NCI-H146 treated with DMSO at 0.1 percent for 48 hours (cell line): ENCODE results near the gene NOTCH1.

Experiments
- DNase-seq: peaks from one replicate; lab custom pipeline; 2025; ENCODE audit not compliant: unreplicated experiment; lab: John Stamatoyannopoulos, UW

Gene NOTCH1

DNA sequence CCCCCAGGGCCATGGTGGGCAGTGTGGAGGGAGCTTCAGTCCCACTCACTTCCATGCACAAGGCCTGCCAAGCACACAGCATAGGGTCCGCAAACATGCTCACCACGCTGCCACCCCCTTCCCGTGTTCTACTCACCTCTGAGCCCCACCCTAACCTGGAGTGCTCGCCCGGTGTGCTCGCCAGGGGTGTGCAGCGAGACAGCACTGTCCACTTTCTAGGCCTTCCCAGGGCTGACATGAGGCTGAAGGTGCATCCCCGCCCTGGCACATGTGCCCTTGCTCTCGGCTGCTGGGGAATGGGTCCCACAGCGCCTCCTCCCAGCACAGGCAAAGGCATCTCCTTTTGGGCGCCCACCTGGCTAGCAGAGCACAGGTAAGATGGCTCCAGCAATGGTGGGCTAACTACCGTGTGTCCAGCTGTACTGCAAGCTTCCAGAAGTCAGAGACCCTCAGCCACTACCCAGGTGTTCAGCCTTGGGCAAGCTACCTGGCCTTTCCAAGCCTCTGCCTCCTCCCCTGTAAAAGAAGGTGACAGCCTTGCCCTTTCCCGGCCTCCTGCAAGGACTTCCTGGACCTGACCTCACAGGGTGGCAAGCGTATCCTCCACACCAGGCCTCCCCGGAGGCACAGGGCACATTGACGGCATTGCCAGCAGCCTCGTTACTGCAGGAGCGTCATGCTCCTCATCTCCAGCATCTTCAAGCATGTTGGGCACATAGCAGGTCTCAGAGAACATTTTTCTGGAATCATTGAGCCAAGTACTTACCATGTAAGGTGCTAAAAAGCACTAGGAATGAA is 58.8 kb downstream of the NOTCH1 start:
- DNase-seq, result no peak

GRCh38 chr9:136486131-136486530 is 59.7 kb downstream of the NOTCH1 start:
- DNase-seq, result no peak

DNA sequence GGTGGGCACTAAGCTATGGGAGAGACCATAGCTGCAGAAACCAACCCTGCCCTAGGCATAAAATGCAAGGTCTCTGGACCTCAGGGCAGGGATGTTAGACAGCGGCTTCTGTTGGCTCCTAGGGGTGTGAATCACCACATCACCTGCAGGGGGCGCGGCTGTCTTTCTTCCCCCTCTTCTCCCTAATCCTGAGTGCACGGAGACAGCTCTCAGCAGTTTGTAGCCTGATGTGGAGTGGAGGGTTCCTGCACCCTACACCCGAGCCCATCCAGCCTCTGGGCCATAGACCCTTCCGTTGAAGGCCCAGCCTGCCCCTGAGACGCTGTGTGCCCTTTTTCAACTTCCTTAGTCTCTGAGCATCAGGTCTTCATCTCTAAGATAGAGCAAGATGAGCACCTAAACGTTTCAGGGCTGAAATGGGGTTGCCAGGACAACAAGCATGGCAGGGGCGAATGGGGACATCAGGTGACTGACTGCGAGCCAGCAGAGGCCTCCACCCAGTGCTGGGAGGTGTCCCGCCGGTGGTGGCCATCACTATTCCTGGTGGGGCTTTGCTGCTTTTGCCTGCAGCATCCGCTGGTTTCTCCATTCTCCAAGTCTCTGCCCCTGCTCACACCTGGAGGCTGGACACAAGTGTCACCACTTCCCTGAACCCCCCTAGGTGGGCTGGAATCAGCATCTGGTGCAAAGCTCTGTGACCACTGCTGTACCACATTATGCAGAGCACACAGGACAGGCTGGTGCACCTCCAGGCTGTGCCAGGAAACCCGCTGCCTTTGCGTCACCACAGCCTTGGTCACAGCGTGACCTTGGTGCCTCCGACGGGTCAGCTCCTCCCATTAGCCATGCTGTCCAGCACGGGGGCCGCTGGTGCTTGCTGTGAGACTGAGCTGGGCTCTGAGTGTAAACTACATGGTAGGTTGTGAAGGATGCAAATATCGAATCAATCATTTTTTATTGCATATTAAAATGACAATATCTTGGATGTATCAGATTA is 60.5 kb downstream of the NOTCH1 start:
- DNase-seq, result peak; percentile 54

- DNase-seq, result peak; percentile 5
Measured at GRCh38 chr9:136484153-136485048, 61.4 kb downstream of the NOTCH1 start.

DNA sequence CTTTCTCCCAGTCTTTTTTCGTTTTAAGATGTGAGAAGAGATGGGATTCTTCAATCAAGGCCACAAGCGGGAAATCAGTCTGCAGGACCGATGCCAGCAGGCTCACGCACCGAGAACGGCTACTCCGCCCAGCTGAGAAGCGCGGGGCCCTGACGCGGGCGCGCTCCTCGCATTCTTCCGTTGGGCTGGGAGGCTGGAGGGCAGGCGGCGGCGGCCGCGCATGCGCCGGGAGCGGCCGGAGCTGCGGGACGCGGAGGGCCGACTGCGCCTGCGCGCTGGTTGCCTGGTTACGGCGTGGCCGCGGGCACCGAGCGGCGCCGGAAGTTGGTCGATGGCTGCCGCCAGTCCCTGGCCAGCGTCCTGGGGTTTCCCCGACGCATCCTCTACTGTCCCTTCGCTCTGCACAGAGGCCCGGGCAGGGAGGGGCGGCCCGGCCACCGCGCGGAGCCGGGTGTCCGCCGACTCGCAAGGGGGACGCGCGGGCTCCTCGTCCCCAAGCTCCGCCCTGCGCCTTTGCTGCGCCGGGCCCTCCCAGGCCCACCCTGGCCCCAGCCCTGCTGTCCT is 62.2 kb downstream of the NOTCH1 start:
- peak; percentile 54 for DNase-seq

GRCh38 chr9:136482793-136483588 is 62.9 kb downstream of the NOTCH1 start, which contains the start of gene SEC16A:
Gene SEC16A (minus strand): TSS chr9:136483040. CDS start chr9:136477615, 5,425 bp downstream.
- DNase-seq, result peak; percentile 92

- peak; percentile 1 for DNase-seq
Measured at GRCh38 chr9:136482046-136482792, 63.6 kb downstream of the NOTCH1 start.

DNA sequence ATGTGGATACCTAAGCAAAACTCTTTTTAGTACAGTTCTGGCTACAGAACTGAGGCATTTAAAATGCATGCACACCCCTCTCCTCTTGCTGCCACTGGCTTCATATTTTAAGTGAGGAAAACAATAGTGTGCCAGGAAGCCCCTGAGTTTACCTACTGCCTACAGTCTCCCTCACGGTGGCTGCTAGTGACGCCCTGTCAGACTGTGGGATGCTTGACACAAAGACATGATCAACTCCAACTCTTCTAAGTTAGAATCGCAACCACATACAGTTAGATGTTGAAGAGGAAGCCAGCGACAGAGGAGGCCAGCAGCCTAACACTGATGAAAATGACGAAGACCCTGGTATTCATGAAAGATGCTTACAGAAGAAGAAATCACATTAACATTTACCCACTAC is 64.3 kb downstream of the NOTCH1 start:
- no peak for DNase-seq

GRCh38 chr9:136476369-136477150 is 69.3 kb downstream of the NOTCH1 start:
- no peak for DNase-seq

GRCh38 chr9:136474974-136475865 is 70.6 kb downstream of the NOTCH1 start:
- no peak for DNase-seq

GRCh38 chr9:136474021-136474640 is 71.7 kb downstream of the NOTCH1 start:
- no peak for DNase-seq

GRCh38 chr9:136473354-136473721 is 72.5 kb downstream of the NOTCH1 start:
- DNase-seq, result no peak

DNA sequence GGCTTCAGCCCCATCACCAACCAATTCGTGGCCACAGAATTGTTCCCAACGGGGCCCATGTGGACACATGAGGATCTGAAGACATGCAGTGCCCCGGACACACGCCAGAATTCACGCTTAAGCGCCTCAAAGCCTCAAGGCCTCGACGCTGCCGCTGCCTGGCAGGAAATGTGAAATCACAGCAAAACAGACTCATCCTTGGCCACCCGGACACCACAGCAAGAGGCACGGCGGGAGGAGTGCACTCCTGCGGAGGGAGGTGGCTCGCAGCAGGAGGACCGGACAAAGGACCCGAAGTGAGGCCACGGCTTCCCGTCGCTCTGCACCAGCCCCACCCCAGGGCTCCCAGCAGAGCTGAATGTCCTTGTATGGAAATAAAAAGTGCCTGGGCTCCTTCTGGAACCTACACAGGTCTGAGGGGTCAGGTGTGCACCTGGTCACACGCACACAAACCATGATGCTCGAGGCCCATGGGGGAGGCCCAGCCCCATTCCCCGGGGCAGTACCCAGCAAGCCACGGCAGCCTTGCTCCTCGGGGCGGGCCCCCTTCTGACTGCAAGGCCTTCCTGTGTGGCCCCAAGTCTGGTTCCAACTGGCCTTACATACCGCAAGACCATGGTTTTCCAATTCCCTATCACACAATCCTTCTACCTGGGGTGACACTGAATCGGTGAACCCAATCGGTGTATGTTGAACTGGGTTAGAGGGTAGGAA is 73.1 kb downstream of the NOTCH1 start:
- no peak for DNase-seq

DNA sequence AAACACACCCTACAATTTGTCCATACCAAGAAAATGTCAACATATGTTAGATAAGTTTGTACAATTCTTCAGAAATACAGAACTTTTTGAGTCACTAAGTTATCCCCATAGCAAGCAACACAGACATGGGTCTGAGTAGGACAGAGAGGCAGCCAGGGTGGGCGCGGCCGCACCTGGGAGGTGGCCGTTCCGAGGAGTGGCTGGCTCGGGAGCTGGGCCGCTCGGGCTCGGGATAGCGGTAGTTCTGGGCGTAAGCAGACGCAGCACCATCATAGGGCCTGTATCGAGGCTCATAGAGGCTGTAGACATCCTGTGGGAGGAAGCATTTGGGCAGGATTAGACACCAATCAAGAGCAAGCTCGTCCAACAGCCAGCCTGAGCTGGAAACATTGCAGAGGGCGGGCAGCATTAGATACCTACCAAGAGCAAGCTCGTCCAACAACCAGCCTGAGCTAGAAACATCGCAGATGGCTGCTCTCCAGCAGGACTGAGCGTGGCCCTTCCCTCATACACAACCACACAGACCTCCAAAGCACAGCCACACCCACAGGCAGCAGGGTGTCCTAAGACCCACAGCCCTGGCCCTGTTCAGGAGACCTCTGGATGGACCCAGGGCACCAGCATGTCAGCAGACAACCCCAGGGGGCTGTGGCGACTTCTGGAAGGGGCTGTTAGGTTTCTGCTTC is 73.9 kb downstream of the NOTCH1 start:
- no peak for DNase-seq

- DNase-seq, result no peak
Measured at GRCh38 chr9:136470792-136471469, 74.9 kb downstream of the NOTCH1 start.
